ENCODE data around the gene LIF. TPM values are rescaled to one million over a fixed set of nuclear protein-coding genes. Genes with fewer than 3 reads are reported as not detected.
A peak's percentile ranks its signal among the peaks of the same experiment; 100 is the strongest.

LIF gene
- polyA plus RNA-seq, 2 of the 4 experiments (the other 2 are of a cell fraction) = 40.7 to 54.5 TPM

DNA sequence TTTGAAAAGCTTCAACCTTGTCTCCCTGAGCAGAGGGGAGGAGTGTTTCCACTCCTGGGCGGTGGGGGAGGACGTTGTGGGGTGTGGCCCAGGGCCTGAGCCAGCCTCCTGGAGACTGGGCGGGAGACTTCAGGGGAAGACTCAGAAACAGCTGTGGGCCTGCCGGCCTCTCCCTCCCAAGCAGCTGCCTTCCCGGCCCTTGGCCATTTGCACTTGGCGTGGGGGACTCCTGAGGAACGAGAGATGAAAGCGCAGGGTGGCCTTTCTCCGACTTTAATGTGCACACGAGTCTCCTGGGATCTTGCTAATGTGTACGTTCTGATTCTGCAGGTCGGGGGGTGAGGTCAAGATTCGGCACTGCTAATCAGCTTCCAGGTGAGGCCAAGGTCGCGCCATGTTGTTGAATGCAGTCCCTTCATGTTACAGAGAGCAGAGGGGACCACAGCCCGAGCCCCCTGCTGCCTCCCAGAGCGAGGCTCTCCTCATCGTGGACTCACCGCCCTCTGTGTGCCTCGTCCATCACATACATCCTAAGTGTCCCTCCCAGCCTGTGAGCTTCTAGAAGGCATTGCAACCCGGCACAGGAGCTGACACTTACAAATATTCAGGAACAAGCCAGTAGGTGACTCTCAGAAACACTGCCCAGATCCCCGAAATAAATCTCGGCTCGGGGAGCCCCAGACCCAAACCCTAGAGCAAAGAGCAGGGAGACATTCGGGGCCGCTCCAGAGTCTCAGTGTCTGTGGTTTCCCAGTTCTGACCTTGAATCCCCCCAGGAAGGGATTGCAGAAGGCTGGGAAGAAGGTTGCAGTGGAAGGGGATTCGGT is 7.7 kb downstream of the LIF start (continued):
- TF ChIP-seq, protein P1, sequence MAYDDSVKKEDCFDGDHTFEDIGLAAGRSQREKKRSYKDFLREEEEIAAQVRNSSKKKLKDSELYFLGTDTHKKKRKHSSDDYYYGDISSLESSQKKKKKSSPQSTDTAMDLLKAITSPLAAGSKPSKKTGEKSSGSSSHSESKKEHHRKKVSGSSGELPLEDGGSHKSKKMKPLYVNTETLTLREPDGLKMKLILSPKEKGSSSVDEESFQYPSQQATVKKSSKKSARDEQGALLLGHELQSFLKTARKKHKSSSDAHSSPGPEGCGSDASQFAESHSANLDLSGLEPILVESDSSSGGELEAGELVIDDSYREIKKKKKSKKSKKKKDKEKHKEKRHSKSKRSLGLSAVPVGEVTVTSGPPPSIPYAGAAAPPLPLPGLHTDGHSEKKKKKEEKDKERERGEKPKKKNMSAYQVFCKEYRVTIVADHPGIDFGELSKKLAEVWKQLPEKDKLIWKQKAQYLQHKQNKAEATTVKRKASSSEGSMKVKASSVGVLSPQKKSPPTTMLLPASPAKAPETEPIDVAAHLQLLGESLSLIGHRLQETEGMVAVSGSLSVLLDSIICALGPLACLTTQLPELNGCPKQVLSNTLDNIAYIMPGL (CRISPR knock-in tag; IDR thresholded peaks at IDR 0.05; ENCODE audit: borderline replicate concordance) = 0 out of 2 replicates have a peak, but pooled peaks have one; percentile 11
- peak; percentile 63; the same call in 1 of the 2 replicates for TF ChIP-seq FOXS1 (CRISPR knock-in tag; IDR thresholded peaks at IDR 0.05)
- peak; percentile 88 for TF ChIP-seq HOXB5 (CRISPR knock-in tag; IDR thresholded peaks at IDR 0.05)
- TF ChIP-seq, protein P2, sequence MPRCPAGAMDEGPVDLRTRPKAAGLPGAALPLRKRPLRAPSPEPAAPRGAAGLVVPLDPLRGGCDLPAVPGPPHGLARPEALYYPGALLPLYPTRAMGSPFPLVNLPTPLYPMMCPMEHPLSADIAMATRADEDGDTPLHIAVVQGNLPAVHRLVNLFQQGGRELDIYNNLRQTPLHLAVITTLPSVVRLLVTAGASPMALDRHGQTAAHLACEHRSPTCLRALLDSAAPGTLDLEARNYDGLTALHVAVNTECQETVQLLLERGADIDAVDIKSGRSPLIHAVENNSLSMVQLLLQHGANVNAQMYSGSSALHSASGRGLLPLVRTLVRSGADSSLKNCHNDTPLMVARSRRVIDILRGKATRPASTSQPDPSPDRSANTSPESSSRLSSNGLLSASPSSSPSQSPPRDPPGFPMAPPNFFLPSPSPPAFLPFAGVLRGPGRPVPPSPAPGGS (IDR thresholded peaks at IDR 0.05) = no peak
- peak; percentile 49; the same call in 1 of the 2 replicates for TF ChIP-seq GATA3 (IDR thresholded peaks at IDR 0.05; ENCODE audit: borderline replicate concordance)

DNA sequence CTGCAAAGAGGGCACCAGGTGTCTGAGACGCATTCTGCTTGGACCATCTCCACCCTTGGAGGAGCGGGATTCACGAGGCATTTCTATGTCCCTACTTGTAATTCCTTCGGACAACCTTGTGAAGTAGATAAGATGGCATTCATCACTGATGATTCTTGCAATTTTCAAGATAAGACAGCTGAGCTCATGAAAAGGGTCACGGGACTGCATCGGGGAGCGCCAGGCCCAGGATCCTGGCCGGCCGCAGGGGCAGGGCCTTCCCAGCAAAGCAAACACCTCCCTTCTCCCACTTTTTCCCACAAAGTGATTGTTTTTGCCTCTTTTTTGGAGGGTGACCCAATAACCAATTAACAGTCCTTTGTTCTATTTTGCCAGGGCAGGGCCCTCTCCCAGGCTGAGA is 8.4 kb downstream of the LIF start:
- no peak for FAIRE-seq
- POLR2A ChIA-PET = interaction anchor here (0.9 to 3.0 kb wide), 4 partner anchors 10 to 42 kb away, joined by 3 to 10 read pairs (median 4); no protein-coding TSS in a partner anchor
- H3K4me2 ChIP-seq = peak overlapping the region; percentile 19; the same call in 1 of the 3 replicates
- CTCF ChIA-PET = interaction anchor here (1.0 to 3.0 kb wide), 8 partner anchors 12 to 130 kb away, joined by 3 to 15 read pairs (median 6); no protein-coding TSS in a partner anchor
- no peak for DNase-seq (ENCODE audit: low read depth in 1 of 2, low spot score in 1 of 2)
- H3K4me1 ChIP-seq = peaks cover 93% of the 10 kb centered on the region
- no peak overlapping the region for H3K4me3 ChIP-seq
- WGBS (ENCODE audit: missing lambda C conversion rate) = 93% methylated on average over 9 of the region's 9 CpGs
- TF ChIP-seq PHF8 (IDR thresholded peaks at IDR 0.05; ENCODE audit: borderline replicate concordance, low read depth) (no peak), POLR2AphosphoS2 (conservative IDR thresholded peaks at IDR 0.05; ENCODE audit: low read length) (0 out of 2 replicates have a peak, but pooled peaks have one; percentile 59), CHD4 (IDR thresholded peaks at IDR 0.05; ENCODE audit: borderline replicate concordance) (no peak)
- TF ChIP-seq, protein P2 (IDR thresholded peaks at IDR 0.05) = no peak
- no peak for ATAC-seq
- no peaks in the 10 kb centered on the region for H3K9me3 ChIP-seq
- peak overlapping the region; percentile 99 to 100 for H3K27ac ChIP-seq

DNA sequence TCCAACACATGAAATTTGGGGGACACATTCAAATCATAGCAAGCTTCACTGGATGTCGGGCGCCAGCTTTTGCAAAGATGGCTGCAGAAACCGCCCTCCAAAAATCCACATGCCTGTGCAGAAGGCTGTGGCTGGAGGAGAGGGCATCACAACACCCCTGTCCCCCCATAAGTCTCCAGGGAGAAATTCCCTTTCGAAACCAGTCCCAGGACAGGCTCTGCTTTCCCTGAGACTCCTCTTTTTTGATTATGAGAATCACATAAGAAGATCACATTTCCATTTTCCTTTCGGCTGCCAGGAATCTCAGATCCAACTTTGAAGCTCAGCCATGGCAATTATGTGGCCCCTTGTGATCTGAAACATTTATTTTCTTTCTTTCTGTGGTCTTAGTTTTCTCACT is 9.7 kb downstream of the LIF start:
- ChIA-PET POLR2A (interaction anchor here (0.7 to 2.5 kb wide), 2 partner anchors 27 to 124 kb away, joined by 3 to 8 read pairs; no protein-coding TSS in a partner anchor), CTCF (interaction anchor here (0.7 to 3.0 kb wide), 6 partner anchors 19 to 51 kb away, joined by 4 to 11 read pairs (median 6); no protein-coding TSS in a partner anchor)
- WGBS (ENCODE audit: missing lambda C conversion rate) = 99% methylated on average over 5 of the region's 5 CpGs
- no peak overlapping the region for H3K4me3 ChIP-seq
- TF ChIP-seq ZSCAN20 (CRISPR knock-in tag; IDR thresholded peaks at IDR 0.05) (0 out of 2 replicates have a peak, but pooled peaks have one; percentile 42), KDM5A (IDR thresholded peaks at IDR 0.05) (no peak), HOXB13 (CRISPR knock-in tag; IDR thresholded peaks at IDR 0.05; ENCODE audit: low read depth) (peak; percentile 74; the same call in 1 of the 2 replicates)
- TF ChIP-seq, protein P3, sequence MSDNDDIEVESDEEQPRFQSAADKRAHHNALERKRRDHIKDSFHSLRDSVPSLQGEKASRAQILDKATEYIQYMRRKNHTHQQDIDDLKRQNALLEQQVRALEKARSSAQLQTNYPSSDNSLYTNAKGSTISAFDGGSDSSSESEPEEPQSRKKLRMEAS (IDR thresholded peaks at IDR 0.05) = no peak
- DNase-seq (ENCODE audit: low read depth in 1 of 2, low spot score in 1 of 2) (no peak), ATAC-seq (no peak), FAIRE-seq (no peak)
- H3K4me1 ChIP-seq = peaks cover 84% of the 10 kb centered on the region
- H3K4me2 ChIP-seq = peak overlapping the region; percentile 50; the same call in 2 of the 3 replicates
- H3K27ac ChIP-seq = peak overlapping the region; percentile 99 to 100
- no peaks in the 10 kb centered on the region for H3K9me3 ChIP-seq

All from A549 (cell line).